ENCODE data around the gene ATP2B2. TPM values are rescaled to one million over a fixed set of nuclear protein-coding genes. Genes with fewer than 3 reads are reported as not detected.

ATP2B2 gene
- total and polyA plus RNA-seq, 2 of the 8 experiments (the other 6 are each of a cell fraction or from before 2014, with no cell fraction given) = 0.14 to 1.2 TPM

GRCh38 chr3:10520072-10520471, 14.7 kb upstream of the ATP2B2 start (continued):
- TF ChIP-seq RNF2 (IDR thresholded peaks at IDR 0.05; ENCODE audit: borderline replicate concordance, low read depth, low read length, missing control alignments, poor library complexity, severe bottlenecking) = no peak
- TF ChIP-seq CHD2 (IDR thresholded peaks at IDR 0.05; ENCODE audit: low read length) = no peak

All from H1 (cell line).